SK-N-SH (cell line): ENCODE measurements around the gene SASH1. TPM values are rescaled to one million over a fixed set of nuclear protein-coding genes. Genes with fewer than 3 reads are reported as not detected.

Source experiments
- CTCF ChIA-PET: fragments of 300-600, 350-600 bp; formaldehyde crosslinking; extraction: SDS; loops from one replicate; lab custom pipeline; 2021; lab: Yijun Ruan, JAX
- POLR2A ChIA-PET: fragments of 350-600 bp; sonication (Branson Sonifier 250); formaldehyde crosslinking; extraction: SDS; loops from one replicate; lab custom pipeline; 2020; ENCODE audit warnings: antibody characterized with exemption, inconsistent platforms; lab: Yijun Ruan, JAX
- DNase-seq: peaks from one replicate; pipeline ENCODE4 v3.0.0; 2012
- H2AFZ ChIP-seq: fragments of 200-600 bp; sonication (generic); 2 replicates; pipeline ENCODE4 v1.8.1; 2016; ENCODE audit warnings: antibody characterized with exemption, mild to moderate bottlenecking, low read depth
- H3F3A ChIP-seq: fragments of 200-600 bp; sonication (generic); replicated peaks from 2 replicates; pipeline ENCODE3; 2016; ENCODE audit warnings: antibody characterized with exemption, mild to moderate bottlenecking; ENCODE audit not compliant: insufficient read depth
- H3K27ac ChIP-seq, 2 experiments: fragments of 200-500 bp in 1 of 2; fragments of 200-600 bp in 1 of 2; sonication (Bioruptor generic) in 1 of 2; sonication (generic), shearing (Covaris generic) in 1 of 2; 2 replicates each; pipeline versions ENCODE4 v1.5.1 to v1.6.1; 2014 to 2016; ENCODE audit warnings: low read depth in 2 of 2, inconsistent platforms in 1 of 2, low read length in 1 of 2, mild to moderate bottlenecking in 1 of 2, mixed read lengths in 1 of 2
- H3K27me3 ChIP-seq: fragments of 200-600 bp; sonication (generic), shearing (Covaris generic); 2 replicates; pipeline ENCODE4 v1.6.1; 2016; ENCODE audit warnings: mixed run types; ENCODE audit not compliant: insufficient read depth
- H3K36me3 ChIP-seq, 2 experiments: fragments of 200-500 bp in 1 of 2; fragments of 200-600 bp in 1 of 2; sonication (Bioruptor generic) in 1 of 2; sonication (generic) in 1 of 2; replicated peaks in 1 of 2; 2 replicates each; pipeline versions ENCODE3 to v1.5.1; 2014 to 2016; ENCODE audit warnings: low read length in 1 of 2, mild to moderate bottlenecking in 1 of 2; ENCODE audit not compliant: insufficient read depth in 2 of 2, control insufficient read depth in 1 of 2
- H3K4me1 ChIP-seq, 2 experiments: fragments of 200-500 bp in 1 of 2; fragments of 200-600 bp in 1 of 2; sonication (Bioruptor generic) in 1 of 2; sonication (generic), shearing (Covaris generic) in 1 of 2; 2 replicates each; pipeline versions ENCODE4 v1.5.1 to v1.6.1; 2014 to 2016; ENCODE audit warnings: low read depth in 1 of 2, low read length in 1 of 2, mixed run types in 1 of 2; ENCODE audit not compliant: insufficient read depth in 2 of 2, control insufficient read depth in 1 of 2
- H3K4me2 ChIP-seq: fragments of 200-600 bp; sonication (generic), shearing (Covaris generic); 2 replicates; pipeline ENCODE4 v1.6.1; 2017; ENCODE audit warnings: mixed run types
- H3K4me3 ChIP-seq, 2 experiments: fragments of 200-500 bp in 1 of 2; fragments of 200-600 bp in 1 of 2; sonication (Bioruptor generic) in 1 of 2; sonication (generic), shearing (Covaris generic) in 1 of 2; 2 replicates each; pipeline versions ENCODE4 v1.5.1 to v1.8.1; 2014 to 2016; ENCODE audit warnings: low read depth in 2 of 2, inconsistent platforms in 1 of 2, low read length in 1 of 2, mild to moderate bottlenecking in 1 of 2, mixed read lengths in 1 of 2, moderate library complexity in 1 of 2
- H3K79me2 ChIP-seq: fragments of 200-600 bp; sonication (generic); 2 replicates; pipeline ENCODE4 v1.8.1; 2017; ENCODE audit warnings: mild to moderate bottlenecking; ENCODE audit not compliant: insufficient read depth
- H3K9ac ChIP-seq: fragments of 200-600 bp; sonication (generic); 2 replicates; pipeline ENCODE4 v1.6.1; 2017; ENCODE audit warnings: mixed run types
- H3K9me2 ChIP-seq: fragments of 200-600 bp; sonication (generic); 2 replicates; pipeline ENCODE4 v1.6.1; 2017; ENCODE audit warnings: mixed run types
- H3K9me3 ChIP-seq: fragments of 200-600 bp; sonication (generic); 2 replicates; pipeline ENCODE4 v1.6.1; 2017; ENCODE audit warnings: mixed run types, mild to moderate bottlenecking, moderate library complexity
- H4K20me1 ChIP-seq: fragments of 200-600 bp; sonication (generic); 2 replicates; pipeline ENCODE4 v1.6.1; 2017; ENCODE audit warnings: mild to moderate bottlenecking, mixed run types; ENCODE audit not compliant: insufficient read depth
- CHD2 ChIP-seq: fragments of 150-350 bp; IDR thresholded peaks from 2 replicates; pipeline ENCODE4 v1.6.1; 2018; ENCODE audit warnings: low read length; ENCODE audit not compliant: partially characterized antibody
- ELF1 ChIP-seq: IDR thresholded peaks from 2 replicates; pipeline ENCODE4 v1.4.0; 2012
- FOSL2 ChIP-seq: IDR thresholded peaks from 2 replicates; pipeline ENCODE4 v1.4.0; 2012; ENCODE audit warnings: low read depth, mild to moderate bottlenecking, moderate library complexity, borderline replicate concordance
- FOXM1 ChIP-seq: IDR thresholded peaks from 2 replicates; pipeline ENCODE4 v1.4.0; 2012; ENCODE audit warnings: low read depth, mild to moderate bottlenecking
- JUND ChIP-seq: IDR thresholded peaks from 2 replicates; pipeline ENCODE4 v1.4.0; 2012
- NFIC ChIP-seq: IDR thresholded peaks from 2 replicates; pipeline ENCODE4 v1.4.0; 2012; ENCODE audit warnings: borderline replicate concordance
- PBX3 ChIP-seq: IDR thresholded peaks from 2 replicates; pipeline ENCODE4; 2012
- POLR2AphosphoS5 ChIP-seq: IDR thresholded peaks from 2 replicates; pipeline ENCODE4 v1.6.1; 2012; ENCODE audit warnings: low read depth, low read length
- RXRA ChIP-seq: IDR thresholded peaks from 2 replicates; pipeline ENCODE4 v1.4.0; 2012; ENCODE audit warnings: low read depth, mild to moderate bottlenecking, borderline replicate concordance
- SIN3A ChIP-seq: IDR thresholded peaks from 2 replicates; pipeline ENCODE4 v1.6.1; 2012; ENCODE audit warnings: low read depth, mild to moderate bottlenecking, low read length, moderate library complexity, borderline replicate concordance
- SMC3 ChIP-seq: IDR thresholded peaks from 2 replicates; pipeline ENCODE4 v1.6.1; 2012; ENCODE audit warnings: low read depth, low read length, improper control_type of control experiment
- TCF12 ChIP-seq: IDR thresholded peaks from 2 replicates; pipeline ENCODE4 v1.4.0; 2012
- USF2 ChIP-seq: fragments of 150-350 bp; IDR thresholded peaks from 2 replicates; pipeline ENCODE4 v1.6.1; 2017; ENCODE audit warnings: antibody characterized with exemption, low read length, low read depth, borderline replicate concordance
- WGBS: methylation state at CpG from one replicate; pipeline ENCODE4 v1.1.6; 2017; ENCODE audit warnings: low lambda C conversion rate; 5-methylcytosine and 5-hydroxymethylcytosine counted together
- polyA plus RNA-seq, 3 experiments: library from polyadenylated mRNA; depleted of rRNA; stranded (reverse); fragments of >200 nt; gene quantifications; 2 replicates each; pipeline ENCODE4 v1.2.3, GENCODE V29; 2012

SASH1 gene
- polyA plus RNA-seq, 1 of the 3 experiments (the other 2 are of a cell fraction): 19.8 TPM

GRCh38 chr6:148431413-148431812, 88.8 kb downstream of the SASH1 start:
- ChIA-PET POLR2A (no interaction called here), CTCF (no interaction called here)
- Histone ChIP-seq H3K4me3 (no peak overlapping the region), H2AFZ (no peak overlapping the region), H4K20me1 (no peaks in the 10 kb centered on the region), H3K4me2 (no peak overlapping the region), H3K9me2 (no peaks in the 10 kb centered on the region), H3K27me3 (no peaks in the 10 kb centered on the region), H3K9ac (no peak overlapping the region), H3K79me2 (peaks cover 36% of the 10 kb centered on the region), H3K36me3 (peaks cover 0 to 7% of the 10 kb centered on the region in 2 experiments), H3K9me3 (no peaks in the 10 kb centered on the region), H3K27ac (no peak overlapping the region), H3K4me1 (peaks cover 0 to 10% of the 10 kb centered on the region in 2 experiments; a peak in 1 of 4 replicates), H3F3A (peaks cover 17% of the 10 kb centered on the region)
- TF ChIP-seq RXRA: no peak
- TF ChIP-seq JUND: no peak
- TF ChIP-seq NFIC: no peak
- no peak for TF ChIP-seq SMC3
- no peak for TF ChIP-seq USF2
- no peak for TF ChIP-seq POLR2AphosphoS5
- no peak for TF ChIP-seq TCF12
- no peak for TF ChIP-seq FOXM1
- no peak for TF ChIP-seq CHD2
- TF ChIP-seq SIN3A: no peak
- TF ChIP-seq PBX3: no peak
- no peak for TF ChIP-seq ELF1
- no peak for TF ChIP-seq FOSL2
- no peak for DNase-seq
- 86% methylated on average over 6 of the region's 6 CpGs for WGBS

GRCh38 chr6:148431840-148432239, 89.2 kb downstream of the SASH1 start:
- no peak for DNase-seq
- H3F3A ChIP-seq: peaks cover 15% of the 10 kb centered on the region
- H3K79me2 ChIP-seq: peaks cover 36% of the 10 kb centered on the region
- no peaks in the 10 kb centered on the region for H3K27me3 ChIP-seq
- WGBS: 72% methylated on average over 6 of the region's 7 CpGs
- H3K9ac ChIP-seq: no peak overlapping the region
- H3K9me2 ChIP-seq: no peaks in the 10 kb centered on the region
- no peaks in the 10 kb centered on the region for H4K20me1 ChIP-seq
- no peak overlapping the region for H3K4me2 ChIP-seq
- TF ChIP-seq POLR2AphosphoS5: no peak
- TF ChIP-seq, all 33 proteins: peak for 0
- ChIA-PET CTCF (no interaction called here), POLR2A (no interaction called here)
- no peak overlapping the region for H2AFZ ChIP-seq
- H3K36me3 ChIP-seq: peaks cover 0 to 7% of the 10 kb centered on the region in 2 experiments
- H3K9me3 ChIP-seq: no peaks in the 10 kb centered on the region
- H3K4me1 ChIP-seq: peaks cover 0 to 6% of the 10 kb centered on the region in 2 experiments; a peak in 1 of 4 replicates
- no peak overlapping the region for H3K4me3 ChIP-seq
- no peak overlapping the region for H3K27ac ChIP-seq
